ENCODE measurements around the gene PABPN1. TPM values are rescaled to one million over a fixed set of nuclear protein-coding genes. Genes with fewer than 3 reads are reported as not detected.

PABPN1 gene
- total and polyA plus RNA-seq, 9 of the 15 experiments (the other 6 are each of a cell fraction or from before 2014, with no cell fraction given): 32.6 to 388 (median 178) TPM

GRCh38 chr14:23345987-23346692, 24.9 kb downstream of the PABPN1 start (continued):
- 0 out of 4 replicates have a peak, but pooled peaks of 1 of the 2 experiments have one; percentile 31 for TF ChIP-seq FOXK2 (conservative IDR thresholded peaks at IDR 0.05 in 1 of 2, IDR thresholded peaks at IDR 0.05 in 1 of 2; ENCODE audit: low read depth in 2 of 2)
- TF ChIP-seq SRSF3 (IDR thresholded peaks at IDR 0.05; ENCODE audit: insufficient read depth, low read length): no peak
- no peak for TF ChIP-seq NFE2 (IDR thresholded peaks at IDR 0.05; ENCODE audit: low read depth)
- TF ChIP-seq TCF3 (CRISPR knock-in tag; IDR thresholded peaks at IDR 0.05): no peak
- TF ChIP-seq ZNF449 (CRISPR knock-in tag; IDR thresholded peaks at IDR 0.05): no peak
- TF ChIP-seq MYNN (IDR thresholded peaks at IDR 0.05): no peak
- no peak for TF ChIP-seq MYNN (CRISPR knock-in tag; IDR thresholded peaks at IDR 0.05)
- TF ChIP-seq ZBTB33 (CRISPR knock-in tag; IDR thresholded peaks at IDR 0.05): no peak
- no peak for TF ChIP-seq DMBX1 (CRISPR knock-in tag; IDR thresholded peaks at IDR 0.05; ENCODE audit: borderline replicate concordance)
- TF ChIP-seq ZNF41 (CRISPR knock-in tag; conservative IDR thresholded peaks at IDR 0.05): no peak
- TF ChIP-seq ZMIZ1 (IDR thresholded peaks at IDR 0.05; ENCODE audit: low read depth in 2 of 2, low read length in 2 of 2): no peak
- TF ChIP-seq GATAD2A (IDR thresholded peaks at IDR 0.05): peak; percentile 41; the same call in 1 of the 2 replicates
- peak; percentile 45; the same call in 1 of the 2 replicates for TF ChIP-seq HMBOX1 (IDR thresholded peaks at IDR 0.05)
- no peak for TF ChIP-seq SMARCB1 (IDR thresholded peaks at IDR 0.05; ENCODE audit: insufficient read length, low read depth)
- no peak for TF ChIP-seq MYC (IDR thresholded peaks at IDR 0.05; ENCODE audit: low read depth, low read length)
- TF ChIP-seq MYC (CRISPR knock-in tag; IDR thresholded peaks at IDR 0.05; ENCODE audit: borderline replicate concordance, low read depth): no peak
- TF ChIP-seq ZNF668 (CRISPR knock-in tag; IDR thresholded peaks at IDR 0.05): no peak
- no peak for TF ChIP-seq BCL6 (CRISPR knock-in tag; IDR thresholded peaks at IDR 0.05)

All from K562 (cell line).